SK-N-SH treated with all-trans-retinoic acid at 6 μM for 48 hours (cell line): ENCODE measurements around the gene CHRNA1.

Experiments
- ATAC-seq: fragments of 200-7000 bp; cut with Tn5 transposase; 3 replicates; pipeline ENCODE4 v1.9.1; 2020; ENCODE audit warnings: mild to moderate bottlenecking, moderate library complexity
- ARNTL ChIP-seq: fragments of 450-650 bp; formaldehyde crosslinking; IDR thresholded peaks from 2 replicates; pipeline ENCODE4 v1.5.0; 2020; ENCODE audit warnings: low read depth, mild to moderate bottlenecking, moderate library complexity, borderline replicate concordance
- BACH2 ChIP-seq: fragments of 250-450 bp; sonication (Bioruptor Pico); IDR thresholded peaks from 2 replicates; pipeline ENCODE4 v1.9.0; 2021; ENCODE audit warnings: mild to moderate bottlenecking, borderline replicate concordance
- CSDC2 ChIP-seq: fragments of 250-450 bp; sonication (Bioruptor Pico); IDR thresholded peaks from 2 replicates; pipeline ENCODE4 v1.5.0; 2020; ENCODE audit warnings: mild to moderate bottlenecking, moderate library complexity
- ESRRG ChIP-seq: fragments of 250-450 bp; sonication (Bioruptor Pico); IDR thresholded peaks from 2 replicates; pipeline ENCODE4 v1.6.1; 2021; ENCODE audit warnings: mild to moderate bottlenecking
- GLIS3 ChIP-seq: fragments of 250-450 bp; sonication (Bioruptor Pico); IDR thresholded peaks from 2 replicates; pipeline ENCODE4 v1.5.0; 2020; ENCODE audit warnings: mild to moderate bottlenecking, moderate library complexity
- ISL1 ChIP-seq: fragments of 250-450 bp; sonication (Bioruptor Pico); IDR thresholded peaks from 2 replicates; pipeline ENCODE4 v2.1.2; 2022; ENCODE audit warnings: mild to moderate bottlenecking, moderate library complexity
- OSR1 ChIP-seq: fragments of 250-450 bp; sonication (Bioruptor Pico); IDR thresholded peaks from 2 replicates; pipeline ENCODE4 v1.8.0; 2022; ENCODE audit warnings: moderate library complexity, mild to moderate bottlenecking, inconsistent platforms
- POU6F1 ChIP-seq: fragments of 250-450 bp; sonication (Bioruptor Pico); IDR thresholded peaks from 2 replicates; pipeline ENCODE4 v1.8.0; 2021; ENCODE audit warnings: low read depth, mild to moderate bottlenecking, moderate library complexity, borderline replicate concordance
- PPARA ChIP-seq: fragments of 250-450 bp; sonication (Bioruptor Pico); IDR thresholded peaks from 2 replicates; pipeline ENCODE4 v1.5.0; 2020; ENCODE audit warnings: mild to moderate bottlenecking, borderline replicate concordance
- RARB ChIP-seq: fragments of 250-450 bp; sonication (Bioruptor Pico); IDR thresholded peaks from 2 replicates; pipeline ENCODE4 v1.8.0; 2021; ENCODE audit warnings: mild to moderate bottlenecking, moderate library complexity
- TCF4 ChIP-seq: fragments of 250-450 bp; sonication (Bioruptor Pico); IDR thresholded peaks from 2 replicates; pipeline ENCODE4 v1.8.0; 2021; ENCODE audit warnings: mild to moderate bottlenecking, moderate library complexity, borderline replicate concordance
- TOX ChIP-seq: fragments of 250-450 bp; sonication (Bioruptor Pico); IDR thresholded peaks from 2 replicates; pipeline ENCODE4 v1.8.0; 2021; ENCODE audit warnings: mild to moderate bottlenecking, moderate library complexity, borderline replicate concordance
- ZC3H10 ChIP-seq: fragments of 250-450 bp; sonication (Bioruptor Pico); IDR thresholded peaks from 2 replicates; pipeline ENCODE4 v1.5.1; 2021; ENCODE audit warnings: mild to moderate bottlenecking, moderate library complexity
- ZFP3 ChIP-seq: fragments of 250-450 bp; sonication (Bioruptor Pico); IDR thresholded peaks from 2 replicates; pipeline ENCODE4 v1.5.0; 2020; ENCODE audit warnings: mild to moderate bottlenecking, moderate library complexity
- ZFP30 ChIP-seq: fragments of 450-650 bp; formaldehyde crosslinking; IDR thresholded peaks from 2 replicates; pipeline ENCODE4 v1.5.0; 2022; ENCODE audit warnings: mild to moderate bottlenecking, moderate library complexity
- ZNF565 ChIP-seq: fragments of 450-650 bp; formaldehyde crosslinking; conservative IDR thresholded peaks from 2 replicates; pipeline ENCODE4 v1.5.0; 2020; ENCODE audit warnings: low read depth, mild to moderate bottlenecking, moderate library complexity
- ZNF70 ChIP-seq: fragments of 450-650 bp; formaldehyde crosslinking; IDR thresholded peaks from 2 replicates; pipeline ENCODE4 v1.5.0; 2020; ENCODE audit warnings: mild to moderate bottlenecking, moderate library complexity
- ZNF8 ChIP-seq: fragments of 450-650 bp; formaldehyde crosslinking; IDR thresholded peaks from 2 replicates; pipeline ENCODE4 v1.5.0; 2020; ENCODE audit warnings: mild to moderate bottlenecking, moderate library complexity
- TF ChIP-seq, protein P1 (sequence below): fragments of 250-450 bp; sonication (Bioruptor Pico); IDR thresholded peaks from 2 replicates; pipeline ENCODE4 v1.5.1; 2021; ENCODE audit warnings: mild to moderate bottlenecking, moderate library complexity
- TF ChIP-seq, protein P2 (sequence below): fragments of 250-450 bp; sonication (Bioruptor Pico); IDR thresholded peaks from 2 replicates; pipeline ENCODE4 v1.5.1; 2020; ENCODE audit warnings: low read depth, mild to moderate bottlenecking, moderate library complexity
- TF ChIP-seq, protein P3 (sequence below): fragments of 250-450 bp; sonication (Bioruptor Pico); IDR thresholded peaks from 2 replicates; pipeline ENCODE4 v1.8.0; 2020; ENCODE audit warnings: mild to moderate bottlenecking, moderate library complexity, borderline replicate concordance
- TF ChIP-seq, protein P4 (sequence below): fragments of 250-450 bp; sonication (Bioruptor Pico); IDR thresholded peaks from 2 replicates; pipeline ENCODE4 v1.5.0; 2020; ENCODE audit warnings: mild to moderate bottlenecking, moderate library complexity

CHRNA1 gene

DNA sequence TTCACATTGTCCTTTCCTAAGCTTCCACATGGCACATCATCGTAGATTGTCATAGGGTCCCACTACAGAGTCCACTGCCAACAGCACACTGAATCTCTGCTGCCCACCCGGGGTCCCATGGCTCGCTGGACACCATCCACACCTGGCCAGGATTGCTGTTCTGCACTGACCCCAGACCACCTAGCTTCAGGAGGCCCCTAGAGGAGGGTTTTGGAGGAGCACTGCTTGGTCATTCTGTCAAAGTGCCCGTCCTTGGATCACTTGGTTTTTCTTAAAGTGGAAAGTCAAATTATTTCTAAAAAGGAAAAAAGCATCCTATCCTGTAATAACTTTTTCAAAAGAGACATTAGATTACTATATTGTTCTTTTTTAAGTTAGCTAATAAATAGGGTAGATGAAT, 59.0 kb downstream of the CHRNA1 start:
- TF ChIP-seq POU6F1 (CRISPR knock-in tag) (no peak), TOX (CRISPR knock-in tag) (no peak), BACH2 (CRISPR knock-in tag) (no peak), ZFP3 (no peak), ESRRG (no peak), OSR1 (CRISPR knock-in tag) (no peak), TCF4 (CRISPR knock-in tag) (no peak), ARNTL (CRISPR knock-in tag) (no peak), ZC3H10 (no peak), ZNF565 (CRISPR knock-in tag) (no peak), RARB (CRISPR knock-in tag) (no peak), GLIS3 (CRISPR knock-in tag) (no peak), ZFP30 (CRISPR knock-in tag) (no peak), CSDC2 (CRISPR knock-in tag) (no peak), ZNF8 (CRISPR knock-in tag) (no peak)
- TF ChIP-seq, protein P1, sequence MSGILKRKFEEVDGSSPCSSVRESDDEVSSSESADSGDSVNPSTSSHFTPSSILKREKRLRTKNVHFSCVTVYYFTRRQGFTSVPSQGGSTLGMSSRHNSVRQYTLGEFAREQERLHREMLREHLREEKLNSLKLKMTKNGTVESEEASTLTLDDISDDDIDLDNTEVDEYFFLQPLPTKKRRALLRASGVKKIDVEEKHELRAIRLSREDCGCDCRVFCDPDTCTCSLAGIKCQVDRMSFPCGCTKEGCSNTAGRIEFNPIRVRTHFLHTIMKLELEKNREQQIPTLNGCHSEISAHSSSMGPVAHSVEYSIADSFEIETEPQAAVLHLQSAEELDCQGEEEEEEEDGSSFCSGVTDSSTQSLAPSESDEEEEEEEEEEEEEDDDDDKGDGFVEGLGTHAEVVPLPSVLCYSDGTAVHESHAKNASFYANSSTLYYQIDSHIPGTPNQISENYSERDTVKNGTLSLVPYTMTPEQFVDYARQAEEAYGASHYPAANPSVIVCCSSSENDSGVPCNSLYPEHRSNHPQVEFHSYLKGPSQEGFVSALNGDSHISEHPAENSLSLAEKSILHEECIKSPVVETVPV (CRISPR knock-in tag), result no peak
- TF ChIP-seq, protein P2, sequence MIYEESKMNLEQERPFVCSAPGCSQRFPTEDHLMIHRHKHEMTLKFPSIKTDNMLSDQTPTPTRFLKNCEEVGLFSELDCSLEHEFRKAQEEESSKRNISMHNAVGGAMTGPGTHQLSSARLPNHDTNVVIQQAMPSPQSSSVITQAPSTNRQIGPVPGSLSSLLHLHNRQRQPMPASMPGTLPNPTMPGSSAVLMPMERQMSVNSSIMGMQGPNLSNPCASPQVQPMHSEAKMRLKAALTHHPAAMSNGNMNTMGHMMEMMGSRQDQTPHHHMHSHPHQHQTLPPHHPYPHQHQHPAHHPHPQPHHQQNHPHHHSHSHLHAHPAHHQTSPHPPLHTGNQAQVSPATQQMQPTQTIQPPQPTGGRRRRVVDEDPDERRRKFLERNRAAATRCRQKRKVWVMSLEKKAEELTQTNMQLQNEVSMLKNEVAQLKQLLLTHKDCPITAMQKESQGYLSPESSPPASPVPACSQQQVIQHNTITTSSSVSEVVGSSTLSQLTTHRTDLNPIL, result no peak
- TF ChIP-seq, protein P3, sequence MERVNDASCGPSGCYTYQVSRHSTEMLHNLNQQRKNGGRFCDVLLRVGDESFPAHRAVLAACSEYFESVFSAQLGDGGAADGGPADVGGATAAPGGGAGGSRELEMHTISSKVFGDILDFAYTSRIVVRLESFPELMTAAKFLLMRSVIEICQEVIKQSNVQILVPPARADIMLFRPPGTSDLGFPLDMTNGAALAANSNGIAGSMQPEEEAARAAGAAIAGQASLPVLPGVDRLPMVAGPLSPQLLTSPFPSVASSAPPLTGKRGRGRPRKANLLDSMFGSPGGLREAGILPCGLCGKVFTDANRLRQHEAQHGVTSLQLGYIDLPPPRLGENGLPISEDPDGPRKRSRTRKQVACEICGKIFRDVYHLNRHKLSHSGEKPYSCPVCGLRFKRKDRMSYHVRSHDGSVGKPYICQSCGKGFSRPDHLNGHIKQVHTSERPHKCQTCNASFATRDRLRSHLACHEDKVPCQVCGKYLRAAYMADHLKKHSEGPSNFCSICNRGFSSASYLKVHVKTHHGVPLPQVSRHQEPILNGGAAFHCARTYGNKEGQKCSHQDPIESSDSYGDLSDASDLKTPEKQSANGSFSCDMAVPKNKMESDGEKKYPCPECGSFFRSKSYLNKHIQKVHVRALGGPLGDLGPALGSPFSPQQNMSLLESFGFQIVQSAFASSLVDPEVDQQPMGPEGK, result no peak
- ATAC-seq, result no peak

GRCh38 chr2:174704642-174705041, 59.6 kb downstream of the CHRNA1 start:
- TF ChIP-seq, protein P1 (CRISPR knock-in tag), result no peak
- TF ChIP-seq RARB (CRISPR knock-in tag), result no peak
- no peak for TF ChIP-seq ZFP3
- TF ChIP-seq ZNF565 (CRISPR knock-in tag), result no peak
- TF ChIP-seq ZFP30 (CRISPR knock-in tag), result no peak
- TF ChIP-seq ARNTL (CRISPR knock-in tag), result no peak
- TF ChIP-seq GLIS3 (CRISPR knock-in tag), result no peak
- no peak for TF ChIP-seq TCF4 (CRISPR knock-in tag)
- no peak for TF ChIP-seq ZC3H10
- TF ChIP-seq ZNF70, result no peak
- TF ChIP-seq PPARA (CRISPR knock-in tag), result no peak
- TF ChIP-seq POU6F1 (CRISPR knock-in tag), result no peak
- no peak for TF ChIP-seq CSDC2 (CRISPR knock-in tag)
- TF ChIP-seq ISL1 (CRISPR knock-in tag), result no peak
- TF ChIP-seq TOX (CRISPR knock-in tag), result no peak
- TF ChIP-seq ZNF8 (CRISPR knock-in tag), result no peak
- no peak for ATAC-seq

GRCh38 chr2:174704061-174704460, 60.2 kb downstream of the CHRNA1 start:
- no peak for ATAC-seq
- TF ChIP-seq OSR1 (CRISPR knock-in tag), result no peak
- no peak for TF ChIP-seq ZFP30 (CRISPR knock-in tag)
- no peak for TF ChIP-seq ARNTL (CRISPR knock-in tag)
- TF ChIP-seq, protein P4, sequence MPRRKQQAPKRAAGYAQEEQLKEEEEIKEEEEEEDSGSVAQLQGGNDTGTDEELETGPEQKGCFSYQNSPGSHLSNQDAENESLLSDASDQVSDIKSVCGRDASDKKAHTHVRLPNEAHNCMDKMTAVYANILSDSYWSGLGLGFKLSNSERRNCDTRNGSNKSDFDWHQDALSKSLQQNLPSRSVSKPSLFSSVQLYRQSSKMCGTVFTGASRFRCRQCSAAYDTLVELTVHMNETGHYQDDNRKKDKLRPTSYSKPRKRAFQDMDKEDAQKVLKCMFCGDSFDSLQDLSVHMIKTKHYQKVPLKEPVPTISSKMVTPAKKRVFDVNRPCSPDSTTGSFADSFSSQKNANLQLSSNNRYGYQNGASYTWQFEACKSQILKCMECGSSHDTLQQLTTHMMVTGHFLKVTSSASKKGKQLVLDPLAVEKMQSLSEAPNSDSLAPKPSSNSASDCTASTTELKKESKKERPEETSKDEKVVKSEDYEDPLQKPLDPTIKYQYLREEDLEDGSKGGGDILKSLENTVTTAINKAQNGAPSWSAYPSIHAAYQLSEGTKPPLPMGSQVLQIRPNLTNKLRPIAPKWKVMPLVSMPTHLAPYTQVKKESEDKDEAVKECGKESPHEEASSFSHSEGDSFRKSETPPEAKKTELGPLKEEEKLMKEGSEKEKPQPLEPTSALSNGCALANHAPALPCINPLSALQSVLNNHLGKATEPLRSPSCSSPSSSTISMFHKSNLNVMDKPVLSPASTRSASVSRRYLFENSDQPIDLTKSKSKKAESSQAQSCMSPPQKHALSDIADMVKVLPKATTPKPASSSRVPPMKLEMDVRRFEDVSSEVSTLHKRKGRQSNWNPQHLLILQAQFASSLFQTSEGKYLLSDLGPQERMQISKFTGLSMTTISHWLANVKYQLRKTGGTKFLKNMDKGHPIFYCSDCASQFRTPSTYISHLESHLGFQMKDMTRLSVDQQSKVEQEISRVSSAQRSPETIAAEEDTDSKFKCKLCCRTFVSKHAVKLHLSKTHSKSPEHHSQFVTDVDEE (CRISPR knock-in tag), result no peak
- TF ChIP-seq, protein P1 (CRISPR knock-in tag), result no peak
- TF ChIP-seq ZC3H10, result no peak
- TF ChIP-seq ZNF70, result no peak
